Measurements from ENCODE around the gene MYOC. TPM values are rescaled to one million over a fixed set of nuclear protein-coding genes. Genes with fewer than 3 reads are reported as not detected.

Gene MYOC
- total RNA-seq, 4 donors from 2014 or later: 12.9 to 43.4 (median 19.6) TPM

DNA sequence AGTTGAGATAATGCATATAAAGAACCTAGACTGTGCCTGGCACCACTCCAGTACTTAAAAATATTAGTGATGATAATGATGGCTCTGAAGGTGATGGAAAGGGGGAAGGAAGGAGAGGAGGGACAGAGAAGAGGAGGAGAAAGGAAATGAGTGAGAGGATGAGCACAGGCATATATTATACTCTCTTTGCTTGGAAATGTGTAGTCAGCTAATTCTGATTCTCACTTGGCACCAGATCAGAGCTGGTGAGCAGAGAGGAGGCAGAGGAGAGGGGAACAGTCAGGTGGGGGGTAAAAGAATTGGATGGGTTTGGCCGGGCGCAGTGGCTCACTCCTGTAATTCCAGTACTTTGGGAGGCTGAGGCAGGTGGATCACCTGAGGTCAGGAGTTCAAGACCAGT, 24.3 kb upstream of the MYOC start:
- Histone ChIP-seq H3K27me3 (no peaks in the 10 kb centered on the region), H3K4me3 (replicated peaks in 1 of 3) (no peak overlapping the region), H3K27ac (no peak overlapping the region), H3K36me3 (no peaks in the 10 kb centered on the region), H3K9me3 (no peaks in the 10 kb centered on the region), H3K4me1 (peaks cover 0 to 7% of the 10 kb centered on the region in 2 donors)
- intact Hi-C loops (cut with DNase I): no loop called here
- TF ChIP-seq, protein P1, sequence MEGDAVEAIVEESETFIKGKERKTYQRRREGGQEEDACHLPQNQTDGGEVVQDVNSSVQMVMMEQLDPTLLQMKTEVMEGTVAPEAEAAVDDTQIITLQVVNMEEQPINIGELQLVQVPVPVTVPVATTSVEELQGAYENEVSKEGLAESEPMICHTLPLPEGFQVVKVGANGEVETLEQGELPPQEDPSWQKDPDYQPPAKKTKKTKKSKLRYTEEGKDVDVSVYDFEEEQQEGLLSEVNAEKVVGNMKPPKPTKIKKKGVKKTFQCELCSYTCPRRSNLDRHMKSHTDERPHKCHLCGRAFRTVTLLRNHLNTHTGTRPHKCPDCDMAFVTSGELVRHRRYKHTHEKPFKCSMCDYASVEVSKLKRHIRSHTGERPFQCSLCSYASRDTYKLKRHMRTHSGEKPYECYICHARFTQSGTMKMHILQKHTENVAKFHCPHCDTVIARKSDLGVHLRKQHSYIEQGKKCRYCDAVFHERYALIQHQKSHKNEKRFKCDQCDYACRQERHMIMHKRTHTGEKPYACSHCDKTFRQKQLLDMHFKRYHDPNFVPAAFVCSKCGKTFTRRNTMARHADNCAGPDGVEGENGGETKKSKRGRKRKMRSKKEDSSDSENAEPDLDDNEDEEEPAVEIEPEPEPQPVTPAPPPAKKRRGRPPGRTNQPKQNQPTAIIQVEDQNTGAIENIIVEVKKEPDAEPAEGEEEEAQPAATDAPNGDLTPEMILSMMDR (IDR thresholded peaks at IDR 0.05): no peak
- TF ChIP-seq POLR2A (IDR thresholded peaks at IDR 0.05): no peak
- WGBS, 2 donors: 88 to 91% methylated on average over 2 of the region's 2 CpGs
- no peak for DNase-seq

DNA sequence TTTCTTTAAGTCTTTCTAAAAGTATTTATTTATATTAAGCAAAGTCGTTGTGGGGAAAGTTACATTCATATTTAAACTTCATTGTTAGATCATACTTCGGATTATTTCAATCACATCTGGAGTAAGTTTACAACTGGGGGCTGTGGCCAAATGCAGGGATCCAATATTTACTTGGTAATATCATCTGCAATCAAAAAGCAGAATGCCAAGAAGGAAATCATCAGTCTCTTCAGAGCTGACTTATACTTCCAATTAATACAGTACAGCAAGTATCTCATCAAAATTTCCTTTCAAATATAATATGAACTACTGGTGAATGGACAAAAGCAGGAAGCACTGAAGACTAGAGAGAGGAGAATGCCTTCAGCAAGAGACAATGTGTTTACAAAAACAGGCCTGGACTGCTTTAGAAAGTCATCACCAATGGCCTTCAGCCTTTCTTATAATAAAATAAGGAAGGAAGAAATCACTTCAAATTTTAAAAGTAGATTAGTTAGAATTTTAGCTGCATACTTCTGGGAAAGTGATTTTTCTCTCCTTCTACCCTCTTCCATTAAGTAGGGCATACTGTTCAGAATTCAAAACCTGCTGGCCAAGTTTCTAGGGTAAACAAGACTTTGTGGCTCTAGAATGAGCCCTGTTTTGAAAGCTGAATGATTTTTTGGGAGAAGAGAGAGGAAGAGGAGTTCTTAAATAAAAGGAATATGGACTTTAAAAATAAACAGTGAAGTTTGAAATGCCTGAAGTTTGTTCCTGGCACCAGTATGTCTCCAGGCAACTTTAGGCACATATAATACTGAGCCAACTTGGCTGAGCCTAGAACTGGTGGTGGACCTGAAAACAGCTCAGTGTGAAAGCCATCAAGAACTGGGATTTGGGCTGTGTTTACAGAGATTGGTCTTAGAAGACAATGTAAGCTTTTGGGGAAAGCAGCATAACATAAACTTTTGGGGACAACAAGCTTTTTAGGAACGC, 22.2 kb upstream of the MYOC start:
- H3K27me3 ChIP-seq: no peaks in the 10 kb centered on the region
- TF ChIP-seq POLR2A (IDR thresholded peaks at IDR 0.05): no peak
- TF ChIP-seq, protein P1 (IDR thresholded peaks at IDR 0.05): no peak
- no peaks in the 10 kb centered on the region for H3K9me3 ChIP-seq
- intact Hi-C loops (cut with DNase I): no loop called here
- no peak overlapping the region for H3K27ac ChIP-seq
- no peak for DNase-seq
- WGBS, 2 donors: 74 to 76% methylated on average over 3 of the region's 3 CpGs
- peaks cover 0 to 7% of the 10 kb centered on the region in 2 donors for H3K4me1 ChIP-seq
- no peaks in the 10 kb centered on the region for H3K36me3 ChIP-seq
- no peak overlapping the region for H3K4me3 ChIP-seq (replicated peaks in 1 of 3)

DNA sequence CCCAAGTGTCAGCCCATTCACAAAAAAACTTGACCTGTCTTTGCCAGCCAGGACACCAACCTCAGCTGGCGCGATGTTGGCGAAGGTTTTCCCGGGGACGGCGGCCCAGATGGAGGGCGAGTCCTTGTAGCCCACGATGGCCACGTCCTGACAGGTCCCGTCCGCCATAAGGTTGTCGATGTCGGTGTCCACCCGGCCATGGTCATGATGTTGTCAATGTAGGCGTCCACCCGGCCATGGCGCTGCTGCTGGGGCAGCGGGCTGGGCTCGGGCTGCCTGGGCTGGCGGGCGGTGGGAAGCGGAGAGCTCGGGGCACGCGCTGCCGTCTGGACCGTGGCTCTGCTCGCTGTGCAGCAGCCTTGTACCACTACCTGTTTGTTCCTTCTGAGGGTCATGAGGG, 18.3 kb upstream of the MYOC start:
- Histone ChIP-seq H3K4me1 (peaks cover 0 to 7% of the 10 kb centered on the region in 2 donors), H3K27ac (no peak overlapping the region), H3K9me3 (no peaks in the 10 kb centered on the region), H3K4me3 (replicated peaks in 1 of 3) (no peak overlapping the region), H3K27me3 (no peaks in the 10 kb centered on the region), H3K36me3 (no peaks in the 10 kb centered on the region)
- intact Hi-C loops (cut with DNase I): no loop called here
- TF ChIP-seq POLR2A (IDR thresholded peaks at IDR 0.05): no peak
- TF ChIP-seq, protein P1 (IDR thresholded peaks at IDR 0.05): no peak
- WGBS, 2 donors: 96 to 97% methylated on average over 26 to 28 of the region's 28 CpGs
- no peak for DNase-seq

DNA sequence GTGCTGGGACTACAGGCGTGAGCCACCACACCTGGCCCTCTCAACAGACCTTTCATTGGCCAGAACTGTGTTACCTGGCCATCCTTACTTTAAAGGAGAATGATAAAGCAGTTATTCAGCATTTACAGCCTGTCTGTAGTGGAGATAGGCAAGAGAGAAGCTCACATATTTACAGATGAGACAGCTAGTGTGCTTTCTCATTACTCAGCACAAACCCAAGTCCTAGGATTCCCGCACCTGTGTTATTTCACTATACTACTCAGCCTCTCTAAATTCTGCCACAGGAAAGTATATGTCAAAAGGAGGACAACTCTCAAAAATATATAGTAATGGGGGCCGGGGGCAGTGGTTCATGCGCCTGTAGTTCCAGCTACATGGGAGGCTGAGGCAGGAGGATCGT, 15.9 kb upstream of the MYOC start:
- Histone ChIP-seq H3K27me3 (no peaks in the 10 kb centered on the region), H3K36me3 (no peaks in the 10 kb centered on the region), H3K4me1 (no peaks in the 10 kb centered on the region), H3K9me3 (no peaks in the 10 kb centered on the region), H3K4me3 (replicated peaks in 1 of 3) (no peak overlapping the region), H3K27ac (no peak overlapping the region)
- intact Hi-C loops (cut with DNase I): no loop called here
- DNase-seq: no peak
- TF ChIP-seq POLR2A (IDR thresholded peaks at IDR 0.05): no peak
- TF ChIP-seq, protein P1 (IDR thresholded peaks at IDR 0.05): no peak
- 93 to 99% methylated on average over 5 of the region's 5 CpGs for WGBS, 2 donors

DNA sequence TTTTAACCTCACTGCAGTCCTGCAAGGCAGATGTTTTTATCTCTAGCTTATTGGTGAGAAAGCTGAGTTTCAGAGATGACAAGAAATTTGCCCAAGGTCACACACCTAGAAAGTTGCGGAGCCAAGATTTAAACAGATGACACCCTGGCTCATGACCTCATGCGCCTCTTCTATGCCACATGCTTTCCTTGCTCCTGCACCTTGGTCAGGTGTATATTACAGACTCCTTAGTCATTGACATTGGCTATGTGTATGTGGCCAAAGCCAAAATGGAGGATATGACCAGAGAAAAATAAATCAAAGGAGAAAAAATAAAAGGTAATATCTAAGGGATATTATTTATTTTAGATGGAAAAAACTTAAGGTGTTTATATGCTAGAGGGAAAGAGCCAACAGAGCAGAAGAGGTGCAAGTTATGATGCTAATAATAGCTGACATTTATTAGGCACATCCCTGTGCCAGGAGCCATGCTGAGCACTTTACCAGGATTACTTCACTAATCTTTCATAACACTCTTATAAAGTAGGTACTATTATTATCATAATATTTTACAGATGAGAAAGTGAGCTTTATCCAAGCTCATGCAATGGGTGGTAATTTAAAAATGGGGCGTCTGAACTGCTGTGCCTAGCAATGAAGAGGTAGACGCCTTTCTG, 13.8 kb upstream of the MYOC start:
- intact Hi-C loops (cut with DNase I): no loop called here
- no peaks in the 10 kb centered on the region for H3K36me3 ChIP-seq
- H3K4me1 ChIP-seq: no peaks in the 10 kb centered on the region
- H3K9me3 ChIP-seq: no peaks in the 10 kb centered on the region
- WGBS, 2 donors: 90 to 95% methylated on average over 4 of the region's 4 CpGs
- H3K4me3 ChIP-seq (replicated peaks in 1 of 3): no peak overlapping the region
- TF ChIP-seq POLR2A (IDR thresholded peaks at IDR 0.05): no peak
- TF ChIP-seq, protein P1 (IDR thresholded peaks at IDR 0.05): no peak
- H3K27me3 ChIP-seq: no peaks in the 10 kb centered on the region
- no peak overlapping the region for H3K27ac ChIP-seq
- DNase-seq: no peak

Data from thyroid gland (tissue), 4 donors.